Endothelial cell of umbilical vein (primary cell): Measurements from ENCODE around the gene CD226. TPM values are rescaled to one million over a fixed set of nuclear protein-coding genes. Genes with fewer than 3 reads are reported as not detected.

Experiments used
- BruUV-seq: library from RNA; stranded (reverse); fragments of 400-500 nt; replicated peaks from 2 replicates; lab custom pipeline; 2021; lab: Mats Ljungman, UMichigan
- CTCF ChIA-PET: fragments of 300-600, 350-600 bp; sonication (Branson Sonifier 250); formaldehyde crosslinking; loops from one replicate; lab custom pipeline; 2021; ENCODE audit warnings: antibody characterized with exemption, inconsistent platforms; lab: Charles Lee
- POLR2A ChIA-PET: fragments of 300-600, 350-600 bp; sonication (Branson Sonifier 250); formaldehyde crosslinking; loops from one replicate; lab custom pipeline; 2021; ENCODE audit warnings: antibody characterized with exemption, inconsistent platforms; lab: Charles Lee
- DNase-seq: peaks from one replicate; pipeline ENCODE4 v3.0.0-alpha.2; 2011; ENCODE audit warnings: low read depth, low spot score
- FAIRE-seq: peaks from 2 replicates; lab custom pipeline; 2011; peaks lifted over from hg19 to GRCh38; lab: Jason Lieb, UNC
- H2AFZ ChIP-seq: 2 replicates; pipeline ENCODE4 v1.6.0; 2012; ENCODE audit warnings: low read depth, low read length, control low read depth, inconsistent platforms
- H3K27ac ChIP-seq: 2 replicates; pipeline ENCODE4 v1.5.1; 2011; ENCODE audit warnings: low read depth, mild to moderate bottlenecking, control low read depth, low read length, moderate library complexity; ENCODE audit not compliant: insufficient read depth
- H3K27me3 ChIP-seq, 2 experiments: 2 replicates each; pipeline versions ENCODE4 v1.6.0 to v1.6.1; 2011; ENCODE audit warnings: low read length in 2 of 2, mixed read lengths in 1 of 2; ENCODE audit not compliant: control insufficient read depth in 2 of 2, insufficient read depth in 2 of 2
- H3K36me3 ChIP-seq, 2 experiments: 2 replicates in 1 of 2; 3 replicates in 1 of 2; pipeline ENCODE4 v1.5.1; 2011; ENCODE audit warnings: low read length in 2 of 2, mild to moderate bottlenecking in 1 of 2, moderate library complexity in 1 of 2; ENCODE audit not compliant: control insufficient read depth in 2 of 2, insufficient read depth in 2 of 2; ENCODE audit errors: extremely low read depth in 1 of 2
- H3K4me1 ChIP-seq: 3 replicates; pipeline ENCODE4 v1.5.1; 2011; ENCODE audit warnings: mild to moderate bottlenecking, low read length; ENCODE audit not compliant: control insufficient read depth, insufficient read depth; ENCODE audit errors: extremely low read depth
- H3K4me2 ChIP-seq: 2 replicates; pipeline ENCODE4 v1.6.1; 2011; ENCODE audit warnings: low read length, control low read depth, mixed read lengths; ENCODE audit not compliant: insufficient read depth
- H3K4me3 ChIP-seq, 3 experiments: fragments of 200-600 bp in 1 of 3; sonication (generic), shearing (Covaris generic) in 1 of 3; replicated peaks in 1 of 3; 2 replicates each; pipeline ENCODE4 v1.5.1; 2011 to 2016; ENCODE audit warnings: control low read depth in 3 of 3, low read length in 3 of 3, mild to moderate bottlenecking in 2 of 3, inconsistent platforms in 1 of 3, low read depth in 1 of 3, moderate library complexity in 1 of 3; ENCODE audit not compliant: insufficient read depth in 1 of 3
- H3K79me2 ChIP-seq: 2 replicates; pipeline ENCODE4 v1.6.0; 2012; ENCODE audit warnings: low read length, inconsistent platforms; ENCODE audit not compliant: control insufficient read depth, insufficient read depth
- H3K9ac ChIP-seq: replicated peaks from 2 replicates; pipeline ENCODE3; 2011; ENCODE audit warnings: low read length, control low read depth; ENCODE audit not compliant: insufficient read depth; ENCODE audit errors: extremely low read depth
- H3K9me1 ChIP-seq: replicated peaks from 3 replicates; pipeline ENCODE4 v1.6.0; 2011; ENCODE audit warnings: mild to moderate bottlenecking, low read length; ENCODE audit not compliant: control insufficient read depth, insufficient read depth; ENCODE audit errors: extremely low read depth
- H3K9me3 ChIP-seq: replicated peaks from 2 replicates; pipeline ENCODE4 v1.5.1; 2012; ENCODE audit warnings: low read length, inconsistent platforms; ENCODE audit not compliant: control insufficient read depth, insufficient read depth
- H4K20me1 ChIP-seq: replicated peaks from 2 replicates; pipeline ENCODE3; 2011; ENCODE audit warnings: mild to moderate bottlenecking, low read length; ENCODE audit not compliant: control insufficient read depth, insufficient read depth; ENCODE audit errors: extremely low read depth
- CTCF ChIP-seq, 2 donors: IDR thresholded peaks; 1 replicate in 1 of 2; 2 replicates in 1 of 2; pipeline ENCODE4 v1.5.1; 2011; ENCODE audit warnings: low read length in 2 of 2, mild to moderate bottlenecking in 2 of 2, moderate library complexity in 2 of 2, control low read depth in 1 of 2, inconsistent platforms in 1 of 2, low read depth in 1 of 2; ENCODE audit not compliant: insufficient read depth in 1 of 2; ENCODE audit errors: extremely low read depth in 1 of 2
- EZH2 ChIP-seq: IDR thresholded peaks from 2 replicates; pipeline ENCODE4 v1.6.1; 2012; ENCODE audit warnings: borderline replicate concordance, low read depth, mild to moderate bottlenecking, moderate library complexity, low read length, inconsistent platforms; ENCODE audit not compliant: severe bottlenecking
- FOS ChIP-seq: IDR thresholded peaks from 2 replicates; pipeline ENCODE4 v1.6.1; 2011; ENCODE audit warnings: mild to moderate bottlenecking, low read length, moderate library complexity, borderline replicate concordance; ENCODE audit not compliant: insufficient read depth
- GATA2 ChIP-seq: IDR thresholded peaks from 2 replicates; pipeline ENCODE4 v1.7.0; 2011; ENCODE audit warnings: low read depth, mild to moderate bottlenecking, moderate library complexity, mixed read lengths, low read length; ENCODE audit not compliant: insufficient read length, insufficient read depth
- JUN ChIP-seq: IDR thresholded peaks from 2 replicates; pipeline ENCODE4 v1.6.1; 2011; ENCODE audit warnings: borderline replicate concordance, low read depth; ENCODE audit not compliant: insufficient read length, insufficient read depth
- MAX ChIP-seq: IDR thresholded peaks from 2 replicates; pipeline ENCODE4 v1.6.1; 2011; ENCODE audit not compliant: insufficient read depth, insufficient read length
- MYC ChIP-seq: IDR thresholded peaks from one replicate; pipeline ENCODE4 v1.6.1; 2011; ENCODE audit warnings: mild to moderate bottlenecking, low read depth, low read length
- POLR2A ChIP-seq: IDR thresholded peaks from 2 replicates; pipeline ENCODE4 v1.6.1; 2012; ENCODE audit warnings: low read depth, mild to moderate bottlenecking, control low read depth, low read length
- POLR2AphosphoS5 ChIP-seq: IDR thresholded peaks from 2 replicates; pipeline ENCODE4 v1.6.1; 2012; ENCODE audit warnings: low read depth, mild to moderate bottlenecking, control low read depth, low read length, moderate library complexity; ENCODE audit not compliant: insufficient read depth
- dilution Hi-C: fragments of 300-500 bp; cut with MboI; formaldehyde crosslinking; loops from one replicate; pipeline ENCODE4 v1.15.0; 2019; ENCODE audit warnings: low sequenced_read_pairs; ENCODE audit not compliant: extremely low pct_ligation_motif_present
- intact Hi-C: fragments of 100-400 bp; cut with micrococcal nuclease; formaldehyde crosslinking; loops from one replicate; pipeline ENCODE4 v1.10.0; 2022
- polyA plus RNA-seq, 4 experiments: library from polyadenylated mRNA; depleted of rRNA in 3 of 4; stranded (reverse) in 3 of 4; unstranded in 1 of 4; fragments of >200 nt; gene quantifications; 2 replicates each; pipeline versions ENCODE4 v1.2.1 to v1.2.3, GENCODE V29; 2011 to 2012; ENCODE audit warnings: missing spikeins in 1 of 4
- total RNA-seq: library from RNA; stranded (reverse); gene quantifications from 2 replicates; pipeline ENCODE4 v1.2.3, GENCODE V29; 2021

CD226 gene
- total and polyA plus RNA-seq, 2 donors (not counting 3 experiments of a cell fraction or from before 2014, with no cell fraction given) = 0.20 TPM; not detected in 1

- no peak overlapping the region for H2AFZ ChIP-seq
- H3K4me3 ChIP-seq = no peak overlapping the region
- TF ChIP-seq MYC (no peak), CTCF (IDR thresholded peaks at IDR 0.05; ENCODE audit: extremely low read depth in 1 of 2, insufficient read depth in 1 of 2, low read depth in 1 of 2, low read length in 2 of 2) (no peak), FOS (no peak)
- BruUV-seq = no TSS peak
- DNase-seq (no peak), FAIRE-seq (no peak)
- CTCF ChIA-PET = no interaction called here
- dilution Hi-C loops = no loop called here
- H4K20me1 ChIP-seq = no peaks in the 10 kb centered on the region
- H3K4me2 ChIP-seq = no peak overlapping the region
- no peaks in the 10 kb centered on the region for H3K9me1 ChIP-seq
- H3K9ac ChIP-seq = no peak overlapping the region
- POLR2A ChIA-PET = no interaction called here
- H3K27me3 ChIP-seq = no peaks in the 10 kb centered on the region
- H3K27ac ChIP-seq = no peak overlapping the region
- no peaks in the 10 kb centered on the region for H3K79me2 ChIP-seq
- H3K9me3 ChIP-seq = no peaks in the 10 kb centered on the region
- intact Hi-C loops = no loop called here
- no peaks in the 10 kb centered on the region for H3K36me3 ChIP-seq
- no peaks in the 10 kb centered on the region for H3K4me1 ChIP-seq
Observed at GRCh38 chr18:69854455-69854854, 93.2 kb downstream of the CD226 start.

GRCh38 chr18:69853051-69853450 is 94.6 kb downstream of the CD226 start:
- Histone ChIP-seq H3K9me3 (no peaks in the 10 kb centered on the region), H3K4me3 (no peak overlapping the region), H3K27ac (no peak overlapping the region), H2AFZ (no peak overlapping the region), H3K9me1 (no peaks in the 10 kb centered on the region), H4K20me1 (no peaks in the 10 kb centered on the region), H3K9ac (no peak overlapping the region), H3K79me2 (no peaks in the 10 kb centered on the region), H3K36me3 (no peaks in the 10 kb centered on the region), H3K27me3 (no peaks in the 10 kb centered on the region), H3K4me1 (no peaks in the 10 kb centered on the region), H3K4me2 (no peak overlapping the region)
- ChIA-PET POLR2A (no interaction called here), CTCF (no interaction called here)
- no peak for FAIRE-seq
- TF ChIP-seq MYC (no peak), CTCF (IDR thresholded peaks at IDR 0.05; ENCODE audit: extremely low read depth in 1 of 2, insufficient read depth in 1 of 2, low read depth in 1 of 2, low read length in 2 of 2) (no peak), FOS (no peak), GATA2 (no peak), MAX (no peak), POLR2AphosphoS5 (no peak), JUN (no peak), EZH2 (no peak), POLR2A (no peak)
- intact Hi-C loops = no loop called here
- no TSS peak for BruUV-seq
- no peak for DNase-seq
- dilution Hi-C loops = no loop called here
